CD14-positive monocyte (primary cell): ENCODE measurements around the gene CDYL2. TPM values are rescaled to one million over a fixed set of nuclear protein-coding genes. Genes with fewer than 3 reads are reported as not detected.

ENCODE experiments used
- DNase-seq, 3 donors: peaks; one replicate each; pipeline ENCODE4 v3.0.0-alpha.2; 2011 to 2022
- H2AFZ ChIP-seq: 2 replicates; pipeline ENCODE4 v1.6.0; 2012; ENCODE audit warnings: mild to moderate bottlenecking, low read depth, low read length, inconsistent platforms; ENCODE audit not compliant: insufficient read depth, poor library complexity, severe bottlenecking
- H3K27ac ChIP-seq, 2 donors: 1 replicate in 1 of 2; 2 replicates in 1 of 2; pipeline ENCODE4 v1.5.1; 2012 to 2013; ENCODE audit warnings: low read length in 2 of 2, control low read depth in 1 of 2, inconsistent platforms in 1 of 2, low read depth in 1 of 2, mild to moderate bottlenecking in 1 of 2
- H3K27me3 ChIP-seq, 2 donors: one replicate each; pipeline versions ENCODE4 v1.6.0 to v1.6.1; 2011 to 2013; ENCODE audit warnings: low read length in 2 of 2; ENCODE audit not compliant: control insufficient read depth in 2 of 2, insufficient read depth in 2 of 2
- H3K36me3 ChIP-seq, 2 donors: replicated peaks in 1 of 2; 1 replicate in 1 of 2; 2 replicates in 1 of 2; pipeline versions ENCODE4 v1.5.1 to v1.6.1; 2012 to 2013; ENCODE audit warnings: low read length in 2 of 2, control low read depth in 1 of 2, inconsistent platforms in 1 of 2, mild to moderate bottlenecking in 1 of 2; ENCODE audit not compliant: insufficient read depth in 2 of 2, control insufficient read depth in 1 of 2
- H3K4me1 ChIP-seq, 2 donors: 1 replicate in 1 of 2; 2 replicates in 1 of 2; pipeline versions ENCODE4 v1.5.1 to v1.6.1; 2012 to 2013; ENCODE audit warnings: low read length in 2 of 2, control low read depth in 1 of 2, inconsistent platforms in 1 of 2, mild to moderate bottlenecking in 1 of 2, moderate library complexity in 1 of 2; ENCODE audit not compliant: insufficient read depth in 2 of 2, control insufficient read depth in 1 of 2
- H3K4me2 ChIP-seq: replicated peaks from 2 replicates; pipeline ENCODE3; 2012; ENCODE audit warnings: low read length, moderate library complexity, mild to moderate bottlenecking; ENCODE audit not compliant: poor library complexity, severe bottlenecking; ENCODE audit errors: extremely low read depth
- H3K4me3 ChIP-seq, 3 experiments: fragments of 200-600 bp in 1 of 3; sonication (generic) in 1 of 3; replicated peaks in 1 of 3; 1 replicate in 2 of 3; 2 replicates in 1 of 3; pipeline ENCODE4 v1.5.1; 2011 to 2013; ENCODE audit warnings: low read length in 3 of 3, mild to moderate bottlenecking in 3 of 3, control low read depth in 2 of 3, low read depth in 2 of 3, inconsistent platforms in 1 of 3, moderate library complexity in 1 of 3
- H3K79me2 ChIP-seq: 2 replicates; pipeline ENCODE4 v1.6.0; 2012; ENCODE audit warnings: mild to moderate bottlenecking, control low read depth, inconsistent platforms, low read length, moderate library complexity; ENCODE audit not compliant: insufficient read depth
- H3K9ac ChIP-seq: 2 replicates; pipeline ENCODE4 v1.6.0; 2017; ENCODE audit warnings: low read length, mild to moderate bottlenecking; ENCODE audit not compliant: insufficient read depth, poor library complexity, severe bottlenecking
- H3K9me3 ChIP-seq, 2 donors: replicated peaks in 1 of 2; 1 replicate in 1 of 2; 2 replicates in 1 of 2; pipeline versions ENCODE4 v1.5.1 to v1.6.1; 2012 to 2013; ENCODE audit warnings: low read length in 2 of 2, control low read depth in 1 of 2; ENCODE audit not compliant: control insufficient read depth in 1 of 2, insufficient read depth in 1 of 2
- H4K20me1 ChIP-seq: 2 replicates; pipeline ENCODE4 v1.6.0; 2012; ENCODE audit warnings: mild to moderate bottlenecking, low read length, control low read depth, moderate library complexity; ENCODE audit not compliant: insufficient read depth
- H3K27ac Mint-ChIP-seq, 7 donors: one replicate each; pipeline ENCODE4 v1.8.0; 2020; ENCODE audit warnings: mild to moderate bottlenecking in 7 of 7, mixed read lengths in 7 of 7, moderate library complexity in 6 of 7, inconsistent platforms in 2 of 7
- H3K27me3 Mint-ChIP-seq, 3 donors: one replicate each; pipeline ENCODE4 v1.8.0; 2021 to 2022; ENCODE audit warnings: low read depth in 3 of 3, mild to moderate bottlenecking in 3 of 3, mixed read lengths in 3 of 3, moderate library complexity in 3 of 3, inconsistent platforms in 1 of 3
- H3K36me3 Mint-ChIP-seq, 2 donors: one replicate each; pipeline ENCODE4 v1.8.0; 2020; ENCODE audit warnings: mixed read lengths in 2 of 2, inconsistent platforms in 1 of 2, mild to moderate bottlenecking in 1 of 2
- H3K4me1 Mint-ChIP-seq: one replicate; pipeline ENCODE4 v1.8.0; 2020; ENCODE audit warnings: mild to moderate bottlenecking, mixed read lengths
- H3K4me3 Mint-ChIP-seq, 2 donors: one replicate each; pipeline ENCODE4 v1.8.0; 2020; ENCODE audit warnings: mild to moderate bottlenecking in 2 of 2, mixed read lengths in 2 of 2, moderate library complexity in 1 of 2
- H3K9me3 Mint-ChIP-seq, 7 donors: one replicate each; pipeline ENCODE4 v1.8.0; 2020 to 2022; ENCODE audit warnings: mixed read lengths in 7 of 7, mild to moderate bottlenecking in 6 of 7, moderate library complexity in 6 of 7, inconsistent platforms in 2 of 7
- WGBS: methylation state at CpG from one replicate; pipeline ENCODE4 v1.1.5; 2013; ENCODE audit warnings: missing lambda C conversion rate; ENCODE audit not compliant: insufficient coverage; 5-methylcytosine and 5-hydroxymethylcytosine counted together
- intact Hi-C, 2 donors: fragments of 100-400 bp; cut with micrococcal nuclease; formaldehyde crosslinking; loops; one replicate each; pipeline versions ENCODE4 v1.15.0 to v1.15.1; 2023
- polyA plus RNA-seq, 3 donors: library from polyadenylated mRNA; depleted of rRNA in 1 of 3; unstranded in 2 of 3; stranded (reverse) in 1 of 3; fragments of 300-500 nt in 2 of 3; fragments of >200 nt in 1 of 3; fragmentation: Illumina TruSeq in 2 of 3; gene quantifications; 1 replicate in 2 of 3; 2 replicates in 1 of 3; pipeline ENCODE4 v1.2.3, GENCODE V29; 2012 to 2021
- TF ChIP-seq, protein P1 (sequence below): fragments of 200-600 bp; IDR thresholded peaks from one replicate; pipeline ENCODE4 v1.8.0; 2022; ENCODE audit warnings: antibody characterized with exemption, mild to moderate bottlenecking

CDYL2 gene
- polyA plus RNA-seq, 3 donors: 0.42 to 2.6 (median 0.93) TPM

DNA sequence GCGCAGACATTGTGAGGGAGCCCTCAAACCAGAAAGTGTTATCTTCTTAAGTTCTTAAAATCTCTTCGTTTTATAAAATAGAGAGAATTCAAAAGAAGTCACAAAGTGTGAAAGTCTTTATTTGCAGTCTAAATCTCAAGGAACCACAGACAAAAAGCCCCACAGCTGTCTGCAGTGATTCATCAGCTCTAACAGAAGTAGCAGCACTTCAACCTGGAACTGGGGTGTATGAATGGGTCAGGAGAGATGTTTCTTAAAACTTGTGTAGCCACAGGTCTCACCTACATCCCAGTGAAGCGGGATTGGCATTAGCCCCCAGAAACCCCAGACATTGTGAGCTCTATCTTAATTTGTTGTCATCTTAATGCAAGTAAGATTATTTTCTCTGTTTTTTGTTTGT lies 61.1 kb downstream of the CDYL2 start:
- intact Hi-C loops: no loop called here
- Histone ChIP-seq H3K27ac (no peak overlapping the region), H3K4me1 (no peaks in the 10 kb centered on the region), H3K36me3 (peaks cover 0 to 3% of the 10 kb centered on the region in 2 donors), H3K27me3 (no peaks in the 10 kb centered on the region), H4K20me1 (peaks cover 5% of the 10 kb centered on the region), H2AFZ (no peak overlapping the region), H3K4me3 (no peak overlapping the region), H3K4me2 (no peak overlapping the region), H3K79me2 (no peaks in the 10 kb centered on the region), H3K9me3 (peaks cover 9 to 23% of the 10 kb centered on the region in 2 donors), H3K9ac (no peak overlapping the region)
- peaks cover 0 to 1% (median 0%) of the 10 kb centered on the region in 3 donors for H3K27me3 Mint-ChIP-seq
- H3K36me3 Mint-ChIP-seq: peaks cover 8 to 12% of the 10 kb centered on the region in 2 donors
- WGBS: no CpG with 5 or more reads among the region's 3 CpGs
- no peak overlapping the region for H3K27ac Mint-ChIP-seq
- peaks cover 13 to 25% (median 18%) of the 10 kb centered on the region in 7 donors for H3K9me3 Mint-ChIP-seq
- peaks cover 7% of the 10 kb centered on the region for H3K4me1 Mint-ChIP-seq
- TF ChIP-seq, protein P1, sequence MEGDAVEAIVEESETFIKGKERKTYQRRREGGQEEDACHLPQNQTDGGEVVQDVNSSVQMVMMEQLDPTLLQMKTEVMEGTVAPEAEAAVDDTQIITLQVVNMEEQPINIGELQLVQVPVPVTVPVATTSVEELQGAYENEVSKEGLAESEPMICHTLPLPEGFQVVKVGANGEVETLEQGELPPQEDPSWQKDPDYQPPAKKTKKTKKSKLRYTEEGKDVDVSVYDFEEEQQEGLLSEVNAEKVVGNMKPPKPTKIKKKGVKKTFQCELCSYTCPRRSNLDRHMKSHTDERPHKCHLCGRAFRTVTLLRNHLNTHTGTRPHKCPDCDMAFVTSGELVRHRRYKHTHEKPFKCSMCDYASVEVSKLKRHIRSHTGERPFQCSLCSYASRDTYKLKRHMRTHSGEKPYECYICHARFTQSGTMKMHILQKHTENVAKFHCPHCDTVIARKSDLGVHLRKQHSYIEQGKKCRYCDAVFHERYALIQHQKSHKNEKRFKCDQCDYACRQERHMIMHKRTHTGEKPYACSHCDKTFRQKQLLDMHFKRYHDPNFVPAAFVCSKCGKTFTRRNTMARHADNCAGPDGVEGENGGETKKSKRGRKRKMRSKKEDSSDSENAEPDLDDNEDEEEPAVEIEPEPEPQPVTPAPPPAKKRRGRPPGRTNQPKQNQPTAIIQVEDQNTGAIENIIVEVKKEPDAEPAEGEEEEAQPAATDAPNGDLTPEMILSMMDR: no peak
- no peak for DNase-seq
- H3K4me3 Mint-ChIP-seq: no peak overlapping the region

DNA sequence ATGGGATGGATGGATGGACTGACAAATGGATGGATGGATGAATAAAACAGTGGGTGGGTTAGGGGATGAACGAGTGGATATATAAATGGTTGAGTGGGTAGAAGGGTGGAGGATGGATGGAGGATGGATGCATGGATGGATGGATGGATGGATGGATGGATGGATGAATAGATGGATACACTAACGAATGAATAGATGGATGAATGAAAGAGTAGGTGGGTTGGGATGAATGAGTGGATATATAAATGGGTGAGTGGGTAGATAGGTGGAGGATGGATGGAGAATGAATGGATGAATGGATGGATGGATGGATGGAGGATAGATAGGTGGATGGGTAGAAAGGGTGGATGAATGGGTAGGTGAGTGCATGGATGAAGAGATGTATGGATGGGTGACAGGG lies 62.1 kb downstream of the CDYL2 start:
- Histone ChIP-seq H3K4me2 (no peak overlapping the region), H3K36me3 (peaks cover 0 to 3% of the 10 kb centered on the region in 2 donors), H3K79me2 (no peaks in the 10 kb centered on the region), H3K27ac (no peak overlapping the region), H3K9me3 (peaks cover 9 to 23% of the 10 kb centered on the region in 2 donors), H3K4me1 (no peaks in the 10 kb centered on the region), H3K9ac (no peak overlapping the region), H4K20me1 (peaks cover 1% of the 10 kb centered on the region), H2AFZ (no peak overlapping the region), H3K4me3 (no peak overlapping the region), H3K27me3 (no peaks in the 10 kb centered on the region)
- Mint-ChIP-seq H3K4me3 (no peak overlapping the region), H3K36me3 (peaks cover 11 to 12% of the 10 kb centered on the region in 2 donors), H3K9me3 (peaks cover 13 to 29% (median 17%) of the 10 kb centered on the region in 7 donors), H3K4me1 (peaks cover 7% of the 10 kb centered on the region), H3K27me3 (peaks cover 0 to 1% (median 0%) of the 10 kb centered on the region in 3 donors), H3K27ac (no peak overlapping the region)
- intact Hi-C loops: no loop called here
- TF ChIP-seq, protein P1: no peak
- 95% methylated on average over 2 of the region's 2 CpGs for WGBS
- no peak for DNase-seq
